ENCODE data around the gene ZC3H12C. TPM values are rescaled to one million over a fixed set of nuclear protein-coding genes. Genes with fewer than 3 reads are reported as not detected.

ZC3H12C gene
- total and polyA plus RNA-seq, 2 of the 13 experiments (the other 11 are each of a cell fraction or from before 2014, with no cell fraction given), result 2.4 to 5.7 TPM

GRCh38 chr11:110097459-110098012 is 4.3 kb downstream of the ZC3H12C start:
- 95% methylated on average over 5 of the region's 5 CpGs for WGBS (ENCODE audit: low lambda C conversion rate)
- TF ChIP-seq CREB1 (IDR thresholded peaks at IDR 0.05), result peak; percentile 79
- peak; percentile 20; the same call in 1 of the 2 replicates for TF ChIP-seq CREB1 (CRISPR knock-in tag; IDR thresholded peaks at IDR 0.05)
- TF ChIP-seq ETV6 (CRISPR knock-in tag; conservative IDR thresholded peaks at IDR 0.05), result no peak
- no peak for TF ChIP-seq ISX (CRISPR knock-in tag; conservative IDR thresholded peaks at IDR 0.05)
- peak; percentile 87 for TF ChIP-seq ZBTB21 (CRISPR knock-in tag; IDR thresholded peaks at IDR 0.05)
- Histone ChIP-seq H3K27ac (ENCODE audit: extremely low read length, insufficient read depth, low read length) (no peak overlapping the region), H3K27me3 (ENCODE audit: control insufficient read depth in 1 of 2, insufficient read depth in 2 of 2, low read length in 2 of 2) (no peaks in the 10 kb centered on the region), H4K20me1 (ENCODE audit: insufficient read depth, low read length) (no peaks in the 10 kb centered on the region), H3K4me1 (ENCODE audit: insufficient read depth, low read length) (peaks cover 18% of the 10 kb centered on the region), H3K9me3 (ENCODE audit: low read length) (no peaks in the 10 kb centered on the region), H3K9ac (ENCODE audit: insufficient read depth, low read depth, low read length) (no peak overlapping the region), H3K36me3 (replicated peaks in 1 of 2; ENCODE audit: control insufficient read depth in 1 of 2, insufficient read depth in 2 of 2, low read length in 2 of 2) (no peaks in the 10 kb centered on the region), H3K4me3 (replicated peaks in 1 of 3; ENCODE audit: insufficient read depth in 1 of 3, low read depth in 2 of 3, low read length in 3 of 3) (no peak overlapping the region), H3K4me2 (ENCODE audit: low read depth, low read length) (no peak overlapping the region), H2AFZ (ENCODE audit: low read length) (no peak overlapping the region), H3K79me2 (ENCODE audit: insufficient read depth, low read length) (peaks cover 25% of the 10 kb centered on the region)
- ChIA-PET POLR2A (no interaction called here), CTCF (ENCODE audit: low intra/inter-chr PET ratio, low total read pairs) (no interaction called here)
- intact Hi-C loops (cut with micrococcal nuclease; ENCODE audit: unreplicated experiment) (loop anchor here (10.0 kb wide), 2 partner anchors 277 to 337 kb away; no protein-coding TSS in a partner anchor), in situ Hi-C loops (cut with HindIII; ENCODE audit: extremely low pct_ligation_motif_present, low pct_unique_long_range_greater_than_20kb) (no loop called here)
- ATAC-seq (no peak), FAIRE-seq (no peak), DNase-seq (ENCODE audit: low spot score) (no peak)
- BruUV-seq (replicated peaks), result no TSS peak

GRCh38 chr11:110098645-110099044 is 5.5 kb downstream of the ZC3H12C start:
- peaks cover 18% of the 10 kb centered on the region for H3K4me1 ChIP-seq (ENCODE audit: insufficient read depth, low read length)
- H3K27ac ChIP-seq (ENCODE audit: extremely low read length, insufficient read depth, low read length), result no peak overlapping the region
- no peaks in the 10 kb centered on the region for H3K9me3 ChIP-seq (ENCODE audit: low read length)
- FAIRE-seq, result no peak
- no peaks in the 10 kb centered on the region for H4K20me1 ChIP-seq (ENCODE audit: insufficient read depth, low read length)
- WGBS (ENCODE audit: low lambda C conversion rate), result 100% methylated on average over 1 of the region's 1 CpG
- no peak overlapping the region for H2AFZ ChIP-seq (ENCODE audit: low read length)
- no peak for DNase-seq (ENCODE audit: low spot score)
- ChIA-PET POLR2A (no interaction called here), CTCF (ENCODE audit: low intra/inter-chr PET ratio, low total read pairs) (no interaction called here)
- TF ChIP-seq STAT6 (CRISPR knock-in tag; IDR thresholded peaks at IDR 0.05; ENCODE audit: borderline replicate concordance) (no peak), NCOA1 (CRISPR knock-in tag; IDR thresholded peaks at IDR 0.05) (no peak), YEATS4 (CRISPR knock-in tag; IDR thresholded peaks at IDR 0.05; ENCODE audit: borderline replicate concordance) (no peak), POLR2AphosphoS2 (IDR thresholded peaks at IDR 0.05; ENCODE audit: low read depth, low read length) (no peak), ESRRA (CRISPR knock-in tag; IDR thresholded peaks at IDR 0.05; ENCODE audit: low read depth) (no peak), SNAPC5 (CRISPR knock-in tag; IDR thresholded peaks at IDR 0.05; ENCODE audit: borderline replicate concordance) (no peak), ZSCAN22 (CRISPR knock-in tag; IDR thresholded peaks at IDR 0.05) (no peak), TEAD2 (CRISPR knock-in tag; IDR thresholded peaks at IDR 0.05) (no peak), SOX5 (CRISPR knock-in tag; IDR thresholded peaks at IDR 0.05; ENCODE audit: borderline replicate concordance) (no peak), SKI (IDR thresholded peaks at IDR 0.05; ENCODE audit: partially characterized antibody) (no peak), MIXL1 (CRISPR knock-in tag; IDR thresholded peaks at IDR 0.05) (no peak)
- H3K36me3 ChIP-seq (replicated peaks in 1 of 2; ENCODE audit: control insufficient read depth in 1 of 2, insufficient read depth in 2 of 2, low read length in 2 of 2), result no peaks in the 10 kb centered on the region
- peaks cover 25% of the 10 kb centered on the region for H3K79me2 ChIP-seq (ENCODE audit: insufficient read depth, low read length)
- no peak overlapping the region for H3K4me3 ChIP-seq (replicated peaks in 1 of 3; ENCODE audit: insufficient read depth in 1 of 3, low read depth in 2 of 3, low read length in 3 of 3)
- intact Hi-C loops (cut with micrococcal nuclease; ENCODE audit: unreplicated experiment), result loop anchor here (10.0 kb wide), 2 partner anchors 276 to 336 kb away; no protein-coding TSS in a partner anchor
- in situ Hi-C loops (cut with HindIII; ENCODE audit: extremely low pct_ligation_motif_present, low pct_unique_long_range_greater_than_20kb), result no loop called here
- no peaks in the 10 kb centered on the region for H3K27me3 ChIP-seq (ENCODE audit: control insufficient read depth in 1 of 2, insufficient read depth in 2 of 2, low read length in 2 of 2)
- ATAC-seq, result peak; percentile 77
- no TSS peak for BruUV-seq (replicated peaks)
- H3K9ac ChIP-seq (ENCODE audit: insufficient read depth, low read depth, low read length), result no peak overlapping the region
- H3K4me2 ChIP-seq (ENCODE audit: low read depth, low read length), result no peak overlapping the region
